Gastroesophageal sphincter (tissue), 4 donors: ENCODE measurements around the gene MPC1. TPM values are rescaled to one million over a fixed set of nuclear protein-coding genes. Genes with fewer than 3 reads are reported as not detected.

Source experiments
- ATAC-seq: fragments of 150-250 bp; one replicate; pipeline ENCODE4 v1.9.1; 2016; ENCODE audit warnings: mild to moderate bottlenecking, moderate library complexity
- H3K27ac ChIP-seq, 4 donors: fragments of 200-600 bp; sonication (generic) in 3 of 4; 1 replicate in 3 of 4; 2 replicates in 1 of 4; pipeline ENCODE4 v1.5.1; 2016 to 2019
- H3K27me3 ChIP-seq: fragments of 200-600 bp; sonication (generic); one replicate; pipeline ENCODE4 v1.5.1; 2019
- H3K36me3 ChIP-seq, 2 donors: fragments of 200-600 bp; sonication (generic); one replicate each; pipeline ENCODE4 v1.5.1; 2019; ENCODE audit warnings: control low read depth in 1 of 2
- H3K4me1 ChIP-seq, 3 donors: fragments of 200-600 bp; sonication (generic); 1 replicate in 2 of 3; 2 replicates in 1 of 3; pipeline ENCODE4 v1.5.1; 2016 to 2019; ENCODE audit warnings: control low read depth in 2 of 3
- H3K4me3 ChIP-seq, 2 donors: fragments of 200-600 bp; sonication (generic); one replicate each; pipeline ENCODE4 v1.5.1; 2019; ENCODE audit warnings: mild to moderate bottlenecking in 1 of 2, moderate library complexity in 1 of 2
- H3K9me3 ChIP-seq, 3 donors: fragments of 200-600 bp; sonication (generic); one replicate each; pipeline ENCODE4 v1.5.1; 2017 to 2019; ENCODE audit warnings: control low read depth in 2 of 3
- EP300 ChIP-seq: sonication (generic); formaldehyde crosslinking; IDR thresholded peaks from one replicate; pipeline ENCODE4 v1.6.1; 2017; ENCODE audit warnings: antibody characterized with exemption, mild to moderate bottlenecking
- POLR2A ChIP-seq, 2 donors: fragments of 450-650 bp; IDR thresholded peaks; one replicate each; pipeline ENCODE4 v1.6.1; 2017; ENCODE audit warnings: antibody characterized with exemption in 2 of 2, mild to moderate bottlenecking in 2 of 2, moderate library complexity in 1 of 2
- POLR2AphosphoS5 ChIP-seq: sonication (generic); formaldehyde crosslinking; IDR thresholded peaks from one replicate; pipeline ENCODE4 v1.6.1; 2017; ENCODE audit warnings: antibody characterized with exemption
- WGBS, 2 donors: methylation state at CpG; one replicate each; pipeline ENCODE4 v1.1.5; 2018; ENCODE audit warnings: low coverage in 1 of 2; 5-methylcytosine and 5-hydroxymethylcytosine counted together
- total RNA-seq, 4 donors: library from RNA; depleted of rRNA; stranded (reverse); fragments of >200 nt; gene quantifications; one replicate each; pipeline ENCODE4 v1.1.0, GENCODE V29; 2016
- TF ChIP-seq, protein P1 (sequence below), 4 experiments: fragments of 200-600 bp in 2 of 4; fragments of 450-650 bp in 2 of 4; sonication (generic) in 1 of 4; IDR thresholded peaks; one replicate each; pipeline ENCODE4 v1.5.1; 2017 to 2019; ENCODE audit warnings: antibody characterized with exemption in 4 of 4, mild to moderate bottlenecking in 2 of 4, moderate library complexity in 2 of 4

The MPC1 gene
- total RNA-seq, 4 donors from 2014 or later, result 57.9 to 93.2 (median 72.8) TPM

DNA sequence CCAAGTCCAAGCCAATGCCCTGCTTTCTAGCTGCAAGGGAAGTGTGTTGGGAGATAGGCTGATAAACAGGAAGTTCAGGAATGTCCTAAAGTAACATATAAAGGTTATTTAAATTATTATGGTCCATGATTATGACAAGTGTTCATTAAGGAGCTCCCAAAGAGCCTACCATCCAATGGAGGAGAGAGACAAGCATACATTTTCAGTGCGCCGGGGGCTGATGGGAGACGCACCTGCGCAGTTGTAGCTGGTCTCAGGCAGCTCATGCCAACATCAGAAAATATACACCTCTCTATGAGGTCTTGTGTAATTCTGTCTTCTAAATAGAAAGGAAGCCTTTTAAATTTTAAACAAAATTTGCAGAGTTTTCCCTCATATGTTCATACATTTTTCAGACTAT lies 27.8 kb downstream of the MPC1 start:
- Histone ChIP-seq H3K36me3 (no peaks in the 10 kb centered on the region), H3K9me3 (no peaks in the 10 kb centered on the region), H3K4me1 (peaks cover 0 to 4% (median 0%) of the 10 kb centered on the region in 3 donors), H3K27ac (no peak overlapping the region), H3K4me3 (no peak overlapping the region), H3K27me3 (peaks cover 4% of the 10 kb centered on the region)
- TF ChIP-seq, protein P1, sequence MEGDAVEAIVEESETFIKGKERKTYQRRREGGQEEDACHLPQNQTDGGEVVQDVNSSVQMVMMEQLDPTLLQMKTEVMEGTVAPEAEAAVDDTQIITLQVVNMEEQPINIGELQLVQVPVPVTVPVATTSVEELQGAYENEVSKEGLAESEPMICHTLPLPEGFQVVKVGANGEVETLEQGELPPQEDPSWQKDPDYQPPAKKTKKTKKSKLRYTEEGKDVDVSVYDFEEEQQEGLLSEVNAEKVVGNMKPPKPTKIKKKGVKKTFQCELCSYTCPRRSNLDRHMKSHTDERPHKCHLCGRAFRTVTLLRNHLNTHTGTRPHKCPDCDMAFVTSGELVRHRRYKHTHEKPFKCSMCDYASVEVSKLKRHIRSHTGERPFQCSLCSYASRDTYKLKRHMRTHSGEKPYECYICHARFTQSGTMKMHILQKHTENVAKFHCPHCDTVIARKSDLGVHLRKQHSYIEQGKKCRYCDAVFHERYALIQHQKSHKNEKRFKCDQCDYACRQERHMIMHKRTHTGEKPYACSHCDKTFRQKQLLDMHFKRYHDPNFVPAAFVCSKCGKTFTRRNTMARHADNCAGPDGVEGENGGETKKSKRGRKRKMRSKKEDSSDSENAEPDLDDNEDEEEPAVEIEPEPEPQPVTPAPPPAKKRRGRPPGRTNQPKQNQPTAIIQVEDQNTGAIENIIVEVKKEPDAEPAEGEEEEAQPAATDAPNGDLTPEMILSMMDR (IDR thresholded peaks at IDR 0.05), result no peak
- TF ChIP-seq EP300 (no peak), POLR2AphosphoS5 (no peak), POLR2A (IDR thresholded peaks at IDR 0.05) (no peak)
- WGBS, 2 donors, result 97 to 100% methylated on average over 1 to 4 of the region's 4 CpGs
- no peak for ATAC-seq

DNA sequence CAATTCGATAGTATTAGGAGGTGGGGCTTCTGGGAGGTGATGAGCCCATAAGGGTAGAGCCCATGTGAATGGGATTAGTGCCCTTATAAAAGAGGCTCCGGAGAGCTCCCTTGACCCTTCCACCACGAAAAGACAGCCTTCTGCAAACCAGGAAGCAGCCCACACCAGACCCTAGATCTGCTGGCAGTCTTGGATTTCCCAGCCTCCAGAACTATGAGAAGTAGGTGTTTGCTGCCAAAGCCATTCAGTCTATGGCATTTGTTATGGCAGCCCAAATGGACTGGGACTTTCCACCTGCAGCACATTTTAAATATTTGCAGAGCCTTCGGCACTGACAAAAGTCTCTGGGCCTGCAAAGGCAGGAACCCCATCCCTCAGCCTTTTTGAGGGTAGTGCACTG lies 28.6 kb downstream of the MPC1 start:
- Histone ChIP-seq H3K9me3 (no peaks in the 10 kb centered on the region), H3K27me3 (peaks cover 4% of the 10 kb centered on the region), H3K4me1 (peaks cover 0 to 4% (median 0%) of the 10 kb centered on the region in 3 donors), H3K27ac (no peak overlapping the region), H3K36me3 (no peaks in the 10 kb centered on the region), H3K4me3 (no peak overlapping the region)
- 78 to 82% methylated on average over 3 of the region's 4 CpGs for WGBS, 2 donors
- TF ChIP-seq POLR2A (IDR thresholded peaks at IDR 0.05) (no peak), POLR2AphosphoS5 (no peak), EP300 (no peak)
- TF ChIP-seq, protein P1 (IDR thresholded peaks at IDR 0.05), result no peak
- no peak for ATAC-seq

DNA sequence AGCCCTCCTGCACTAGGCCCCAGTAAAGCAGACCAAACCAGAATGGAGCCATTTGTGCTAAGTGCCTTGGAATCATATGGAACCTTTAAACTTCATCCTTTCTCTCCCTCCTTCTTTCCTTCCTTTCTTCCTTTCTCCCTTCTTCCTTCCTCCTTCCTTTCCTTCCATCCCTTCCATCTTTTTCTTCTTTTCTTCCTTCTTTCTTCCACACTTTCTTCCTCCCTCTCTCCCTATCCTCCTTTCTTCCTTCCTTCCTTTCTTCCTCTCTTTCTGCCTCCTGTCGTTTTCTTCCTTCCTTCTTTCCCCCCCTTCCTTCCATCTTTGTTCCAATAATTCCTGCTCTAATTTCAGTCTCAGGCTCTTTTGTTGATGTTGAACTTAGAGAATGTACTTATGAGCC lies 29.2 kb downstream of the MPC1 start:
- no peak for ATAC-seq
- Histone ChIP-seq H3K36me3 (no peaks in the 10 kb centered on the region), H3K4me1 (peaks cover 0 to 4% (median 0%) of the 10 kb centered on the region in 3 donors), H3K4me3 (no peak overlapping the region), H3K9me3 (no peaks in the 10 kb centered on the region), H3K27ac (no peak overlapping the region), H3K27me3 (peaks cover 4% of the 10 kb centered on the region)
- TF ChIP-seq EP300 (no peak), POLR2AphosphoS5 (no peak), POLR2A (IDR thresholded peaks at IDR 0.05) (no peak)
- TF ChIP-seq, protein P1 (IDR thresholded peaks at IDR 0.05), result no peak
- 57 to 69% methylated on average over 1 of the region's 1 CpG for WGBS, 2 donors

- Histone ChIP-seq H3K4me3 (no peak overlapping the region), H3K36me3 (no peaks in the 10 kb centered on the region), H3K27ac (no peak overlapping the region), H3K9me3 (no peaks in the 10 kb centered on the region), H3K27me3 (peaks cover 4% of the 10 kb centered on the region), H3K4me1 (peaks cover 0 to 4% (median 0%) of the 10 kb centered on the region in 3 donors)
- TF ChIP-seq, protein P1 (IDR thresholded peaks at IDR 0.05), result no peak
- TF ChIP-seq POLR2AphosphoS5 (no peak), POLR2A (IDR thresholded peaks at IDR 0.05) (no peak), EP300 (no peak)
- no peak for ATAC-seq
These were observed 29.8 kb downstream of the MPC1 start for GRCh38 chr6:166352923-166353322.

GRCh38 chr6:166351715-166352285 lies 30.9 kb downstream of the MPC1 start:
- no peaks in the 10 kb centered on the region for H3K9me3 ChIP-seq
- TF ChIP-seq POLR2AphosphoS5 (no peak), POLR2A (IDR thresholded peaks at IDR 0.05) (no peak), EP300 (no peak)
- TF ChIP-seq, protein P1 (IDR thresholded peaks at IDR 0.05), result no peak
- WGBS, 2 donors, result 25 to 27% methylated on average over 4 of the region's 4 CpGs

More at GRCh38 chr6:166351715-166352285, 30.9 kb downstream of the MPC1 start:
- peaks cover 4% of the 10 kb centered on the region for H3K27me3 ChIP-seq
- no peaks in the 10 kb centered on the region for H3K36me3 ChIP-seq
- no peak for ATAC-seq
- no peak overlapping the region for H3K4me3 ChIP-seq
- H3K27ac ChIP-seq, result no peak overlapping the region
- peaks cover 0 to 4% (median 0%) of the 10 kb centered on the region in 3 donors for H3K4me1 ChIP-seq
